ENCODE results near the gene LAD1. TPM values are rescaled to one million over a fixed set of nuclear protein-coding genes. Genes with fewer than 3 reads are reported as not detected.

LAD1 gene
- total and polyA plus RNA-seq, 2 of the 13 experiments (the other 11 are each of a cell fraction or from before 2014, with no cell fraction given) = 10.8 to 65.6 TPM

GRCh38 chr1:201396861-201397464 lies 2.2 kb downstream of the LAD1 start (continued):
- TF ChIP-seq PRDM10 (CRISPR knock-in tag; IDR thresholded peaks at IDR 0.05; ENCODE audit: low read depth) (no peak), FOXP1 (IDR thresholded peaks at IDR 0.05) (no peak), FOXP1 (CRISPR knock-in tag; IDR thresholded peaks at IDR 0.05) (peak; percentile 36; the same call in 1 of the 2 replicates), ZBTB14 (CRISPR knock-in tag; IDR thresholded peaks at IDR 0.05) (no peak), CHD2 (IDR thresholded peaks at IDR 0.05; ENCODE audit: low read depth, low read length) (no peak), SOX5 (CRISPR knock-in tag; IDR thresholded peaks at IDR 0.05; ENCODE audit: borderline replicate concordance) (peak; percentile 56; the same call in 1 of the 2 replicates), KDM2A (CRISPR knock-in tag; IDR thresholded peaks at IDR 0.05; ENCODE audit: borderline replicate concordance, low read depth) (peak; percentile 68), ZFAT (CRISPR knock-in tag; conservative IDR thresholded peaks at IDR 0.05) (no peak), FOXJ3 (CRISPR knock-in tag; IDR thresholded peaks at IDR 0.05; ENCODE audit: borderline replicate concordance) (no peak), ZNF441 (CRISPR knock-in tag; IDR thresholded peaks at IDR 0.05; ENCODE audit: borderline replicate concordance) (no peak), HNF1B (CRISPR knock-in tag; IDR thresholded peaks at IDR 0.05) (peak; percentile 97), XBP1 (CRISPR knock-in tag; IDR thresholded peaks at IDR 0.05) (no peak), ISL2 (CRISPR knock-in tag; IDR thresholded peaks at IDR 0.05) (0 out of 2 replicates have a peak, but pooled peaks have one; percentile 32), ZNF740 (CRISPR knock-in tag; IDR thresholded peaks at IDR 0.05) (peak; percentile 96), ZNF564 (CRISPR knock-in tag; IDR thresholded peaks at IDR 0.05) (no peak; the same call in 1 of the 2 replicates), SIN3A (IDR thresholded peaks at IDR 0.05; ENCODE audit: borderline replicate concordance, low read depth, low read length) (no peak), ZNF142 (CRISPR knock-in tag; IDR thresholded peaks at IDR 0.05) (0 out of 2 replicates have a peak, but pooled peaks have one; percentile 18)

Data from HepG2 (cell line).